ENCODE results near the gene SLC35G2.

DNA sequence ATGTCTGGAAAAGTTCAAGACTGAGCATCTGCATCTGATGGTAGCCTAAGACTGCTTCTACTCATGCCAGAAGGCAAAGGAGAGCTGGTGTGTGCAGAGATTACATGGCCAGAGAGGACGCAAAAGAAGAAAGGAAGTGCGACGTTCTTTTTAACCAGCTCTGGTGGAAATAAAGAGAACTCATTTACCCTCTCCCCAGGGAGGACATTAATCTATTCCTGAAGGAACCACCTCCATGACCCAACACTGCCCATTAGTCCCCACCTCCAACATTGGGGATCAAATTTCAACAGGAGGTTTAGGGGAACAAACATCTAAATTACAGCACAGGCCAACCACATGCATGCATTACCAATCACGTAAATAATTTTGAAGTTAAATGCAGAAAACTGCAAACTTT lies 41.6 kb downstream of the SLC35G2 start:
- TF ChIP-seq, protein P1, sequence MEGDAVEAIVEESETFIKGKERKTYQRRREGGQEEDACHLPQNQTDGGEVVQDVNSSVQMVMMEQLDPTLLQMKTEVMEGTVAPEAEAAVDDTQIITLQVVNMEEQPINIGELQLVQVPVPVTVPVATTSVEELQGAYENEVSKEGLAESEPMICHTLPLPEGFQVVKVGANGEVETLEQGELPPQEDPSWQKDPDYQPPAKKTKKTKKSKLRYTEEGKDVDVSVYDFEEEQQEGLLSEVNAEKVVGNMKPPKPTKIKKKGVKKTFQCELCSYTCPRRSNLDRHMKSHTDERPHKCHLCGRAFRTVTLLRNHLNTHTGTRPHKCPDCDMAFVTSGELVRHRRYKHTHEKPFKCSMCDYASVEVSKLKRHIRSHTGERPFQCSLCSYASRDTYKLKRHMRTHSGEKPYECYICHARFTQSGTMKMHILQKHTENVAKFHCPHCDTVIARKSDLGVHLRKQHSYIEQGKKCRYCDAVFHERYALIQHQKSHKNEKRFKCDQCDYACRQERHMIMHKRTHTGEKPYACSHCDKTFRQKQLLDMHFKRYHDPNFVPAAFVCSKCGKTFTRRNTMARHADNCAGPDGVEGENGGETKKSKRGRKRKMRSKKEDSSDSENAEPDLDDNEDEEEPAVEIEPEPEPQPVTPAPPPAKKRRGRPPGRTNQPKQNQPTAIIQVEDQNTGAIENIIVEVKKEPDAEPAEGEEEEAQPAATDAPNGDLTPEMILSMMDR (IDR thresholded peaks at IDR 0.05): no peak
- no peak for TF ChIP-seq POLR2A (IDR thresholded peaks at IDR 0.05)

Measured in Peyer's patch (tissue), 4 donors.